ENCODE data around the gene CNR2. TPM values are rescaled to one million over a fixed set of nuclear protein-coding genes. Genes with fewer than 3 reads are reported as not detected.

Gene CNR2
- polyA plus RNA-seq, 3 donors, result 0.03 to 0.11 (median 0.06) TPM

- WGBS, 3 donors, result 32 to 42% (median 37%) methylated on average over 8 of the region's 8 CpGs
- no peak overlapping the region for H3K27ac ChIP-seq (ENCODE audit: low read depth, low read length)
These were observed 10.7 kb upstream of the CNR2 start for GRCh38 chr1:23923592-23924499.

- no peak overlapping the region for H3K27ac ChIP-seq (ENCODE audit: low read depth, low read length)
- WGBS, 3 donors, result 81 to 87% (median 85%) methylated on average over 8 of the region's 8 CpGs
These were observed 9.3 kb upstream of the CNR2 start for GRCh38 chr1:23922321-23922943.

- 31 to 49% (median 42%) methylated on average over 12 of the region's 12 CpGs for WGBS, 3 donors
- H3K27ac ChIP-seq (ENCODE audit: low read depth, low read length), result no peak overlapping the region
These were observed 3.3 kb upstream of the CNR2 start for GRCh38 chr1:23916209-23917131.

GRCh38 chr1:23915466-23915865 lies 2.3 kb upstream of the CNR2 start:
- H3K27ac ChIP-seq (ENCODE audit: low read depth, low read length), result no peak overlapping the region
- WGBS, 3 donors, result 96 to 99% (median 97%) methylated on average over 5 of the region's 5 CpGs

- no peak overlapping the region for H3K27ac ChIP-seq (ENCODE audit: low read depth, low read length)
- 97 to 98% (median 98%) methylated on average over 4 of the region's 4 CpGs for WGBS, 3 donors
These were observed 1.8 kb upstream of the CNR2 start for GRCh38 chr1:23914921-23915320.

GRCh38 chr1:23911921-23912320 lies 1.2 kb downstream of the CNR2 start:
- H3K27ac ChIP-seq (ENCODE audit: low read depth, low read length), result no peak overlapping the region
- WGBS, 3 donors, result 77 to 82% (median 80%) methylated on average over 8 of the region's 8 CpGs

GRCh38 chr1:23910553-23911246 lies 2.5 kb downstream of the CNR2 start:
- no peak overlapping the region for H3K27ac ChIP-seq (ENCODE audit: low read depth, low read length)
- WGBS, 3 donors, result 65 to 72% (median 66%) methylated on average over 11 of the region's 11 CpGs

GRCh38 chr1:23910144-23910543 lies 3.0 kb downstream of the CNR2 start:
- H3K27ac ChIP-seq (ENCODE audit: low read depth, low read length), result no peak overlapping the region
- WGBS, 3 donors, result 92 to 94% (median 92%) methylated on average over 8 of the region's 8 CpGs

GRCh38 chr1:23909412-23909811 lies 3.8 kb downstream of the CNR2 start:
- WGBS, 3 donors, result 62 to 80% (median 67%) methylated on average over 10 of the region's 10 CpGs

GRCh38 chr1:23908453-23909341 lies 4.5 kb downstream of the CNR2 start:
- 13 to 49% (median 26%) methylated on average over 9 of the region's 9 CpGs for WGBS, 3 donors
- H3K27ac ChIP-seq (ENCODE audit: low read depth, low read length), result no peak overlapping the region

More at GRCh38 chr1:23909412-23909811, 3.8 kb downstream of the CNR2 start:
- H3K27ac ChIP-seq (ENCODE audit: low read depth, low read length), result no peak overlapping the region

- no peak overlapping the region for H3K27ac ChIP-seq (ENCODE audit: low read depth, low read length)
- WGBS, 3 donors, result 78 to 95% (median 83%) methylated on average over 1 of the region's 1 CpG
These were observed 6.4 kb downstream of the CNR2 start for GRCh38 chr1:23906731-23907130.

- H3K27ac ChIP-seq (ENCODE audit: low read depth, low read length), result no peak overlapping the region
- 83 to 92% (median 90%) methylated on average over 7 of the region's 7 CpGs for WGBS, 3 donors
These were observed 7.6 kb downstream of the CNR2 start for GRCh38 chr1:23905461-23906025.

GRCh38 chr1:23904748-23905357 lies 8.3 kb downstream of the CNR2 start:
- no peak overlapping the region for H3K27ac ChIP-seq (ENCODE audit: low read depth, low read length)
- 82 to 87% (median 83%) methylated on average over 10 of the region's 10 CpGs for WGBS, 3 donors

GRCh38 chr1:23903754-23904153 lies 9.4 kb downstream of the CNR2 start:
- no peak overlapping the region for H3K27ac ChIP-seq (ENCODE audit: low read depth, low read length)
- WGBS, 3 donors, result 75 to 80% (median 78%) methylated on average over 6 of the region's 6 CpGs

GRCh38 chr1:23902321-23903278 lies 10.6 kb downstream of the CNR2 start:
- no peak overlapping the region for H3K27ac ChIP-seq (ENCODE audit: low read depth, low read length)
- 19 to 22% (median 21%) methylated on average over 72 to 92 of the region's 92 CpGs for WGBS, 3 donors
